GM12878 (cell line): ENCODE data around the gene IRF6. TPM values are rescaled to one million over a fixed set of nuclear protein-coding genes. Genes with fewer than 3 reads are reported as not detected.

ENCODE experiments used
- ATAC-seq: fragments of 200-7000 bp; cut with Tn5 transposase; 3 replicates; pipeline ENCODE4 v1.9.1; 2020; ENCODE audit warnings: mild to moderate bottlenecking, moderate library complexity
- BruUV-seq: library from RNA; stranded (reverse); fragments of 400-500 nt; replicated peaks from 2 replicates; lab custom pipeline; 2021; lab: Mats Ljungman, UMichigan
- CTCF ChIA-PET: fragments of 300-600 bp; sonication (Branson Sonifier 250); formaldehyde crosslinking; extraction: SDS; loops from one replicate; lab custom pipeline; 2021; ENCODE audit warnings: inconsistent platforms; lab: Yijun Ruan, JAX
- POLR2A ChIA-PET: fragments of 350-600 bp; formaldehyde crosslinking; extraction: SDS; loops from one replicate; lab custom pipeline; 2021; ENCODE audit warnings: inconsistent platforms; lab: Charles Lee
- RAD21 ChIA-PET: fragments of 300-600 bp; sonication (Branson Sonifier 250); formaldehyde crosslinking; loops from one replicate; lab custom pipeline; 2023; ENCODE audit warnings: antibody characterized with exemption; ENCODE audit not compliant: unreplicated experiment; lab: Charles Lee
- SMC1A ChIA-PET: fragments of 300-600 bp; sonication (Branson Sonifier 250); formaldehyde crosslinking; loops from one replicate; lab custom pipeline; 2023; ENCODE audit not compliant: unreplicated experiment, uncharacterized antibody; lab: Charles Lee
- DNase-seq: peaks from one replicate; pipeline ENCODE4 v3.0.0-alpha.2; 2011; ENCODE audit warnings: low read depth, low spot score
- FAIRE-seq: peaks from 3 replicates; lab custom pipeline; 2011; peaks lifted over from hg19 to GRCh38; lab: Jason Lieb, UNC
- H2AFZ ChIP-seq: 2 replicates; pipeline ENCODE4 v1.6.0; 2011; ENCODE audit warnings: low read depth, low read length, control low read depth; ENCODE audit not compliant: control insufficient read depth
- H3K27ac ChIP-seq: 2 replicates; pipeline ENCODE4 v1.5.1; 2011; ENCODE audit warnings: control low read depth; ENCODE audit not compliant: control insufficient read depth, insufficient read depth
- H3K27me3 ChIP-seq, 2 experiments: replicated peaks in 1 of 2; 2 replicates each; pipeline versions ENCODE4 v1.6.0 to v1.6.1; 2011; ENCODE audit warnings: low read length in 1 of 2; ENCODE audit not compliant: control insufficient read depth in 2 of 2, insufficient read depth in 2 of 2
- H3K36me3 ChIP-seq, 2 experiments: 2 replicates each; pipeline ENCODE4 v1.5.1; 2011; ENCODE audit warnings: low read length in 1 of 2; ENCODE audit not compliant: control insufficient read depth in 2 of 2, insufficient read depth in 2 of 2
- H3K4me1 ChIP-seq: 2 replicates; pipeline ENCODE4 v1.6.1; 2011; ENCODE audit warnings: mild to moderate bottlenecking, low read length, moderate library complexity, mixed read lengths; ENCODE audit not compliant: control insufficient read depth, insufficient read depth
- H3K4me2 ChIP-seq: 2 replicates; pipeline ENCODE4 v1.6.0; 2011; ENCODE audit warnings: control low read depth; ENCODE audit not compliant: control insufficient read depth, insufficient read depth
- H3K4me3 ChIP-seq: fragments of 200-600 bp; sonication (generic); 2 replicates; pipeline ENCODE4 v1.5.1; 2016
- H3K79me2 ChIP-seq: 2 replicates; pipeline ENCODE4 v1.6.0; 2011; ENCODE audit warnings: low read length; ENCODE audit not compliant: control insufficient read depth, insufficient read depth
- H3K9ac ChIP-seq: 2 replicates; pipeline ENCODE4 v1.8.0; 2011; ENCODE audit warnings: low read length, control low read depth, mixed read lengths; ENCODE audit not compliant: control insufficient read depth, insufficient read depth
- H3K9me3 ChIP-seq: replicated peaks from 3 replicates; pipeline ENCODE4 v1.5.1; 2011; ENCODE audit warnings: mild to moderate bottlenecking, low read length; ENCODE audit not compliant: control insufficient read depth, insufficient read depth
- H4K20me1 ChIP-seq: 2 replicates; pipeline ENCODE4 v1.6.0; 2011; ENCODE audit not compliant: control insufficient read depth, insufficient read depth
- BACH1 ChIP-seq: fragments of 450-650 bp; IDR thresholded peaks from 2 replicates; pipeline ENCODE4 v1.6.1; 2017; ENCODE audit warnings: mild to moderate bottlenecking, borderline replicate concordance
- CHD2 ChIP-seq: IDR thresholded peaks from 2 replicates; pipeline ENCODE4 v1.6.1; 2011; ENCODE audit warnings: low read depth, low read length, improper control_type of control experiment, borderline replicate concordance
- EGR1 ChIP-seq, 2 experiments: IDR thresholded peaks; 1 replicate in 1 of 2; 2 replicates in 1 of 2; pipeline ENCODE4 v1.6.1; 2011 to 2012; ENCODE audit warnings: low read depth in 2 of 2, low read length in 2 of 2, borderline replicate concordance in 1 of 2, mild to moderate bottlenecking in 1 of 2, moderate library complexity in 1 of 2
- EP300 ChIP-seq, 2 experiments: fragments of 150-350 bp in 1 of 2; IDR thresholded peaks; 2 replicates each; pipeline ENCODE4 v1.6.1; 2011 to 2012; ENCODE audit warnings: low read depth in 2 of 2, low read length in 2 of 2, borderline replicate concordance in 1 of 2, improper control_type of control experiment in 1 of 2, inconsistent platforms in 1 of 2; ENCODE audit not compliant: control insufficient read depth in 1 of 2
- HSF1 ChIP-seq: fragments of 150-350 bp; IDR thresholded peaks from 2 replicates; pipeline ENCODE4 v1.6.1; 2014; ENCODE audit warnings: mild to moderate bottlenecking, low read depth, low read length
- LARP7 ChIP-seq: fragments of 450-650 bp; IDR thresholded peaks from 2 replicates; pipeline ENCODE4 v1.6.1; 2017; ENCODE audit warnings: mild to moderate bottlenecking
- NFXL1 ChIP-seq: fragments of 450-650 bp; IDR thresholded peaks from 2 replicates; pipeline ENCODE4 v1.6.1; 2017; ENCODE audit warnings: antibody characterized with exemption, mild to moderate bottlenecking, borderline replicate concordance
- PAX5 ChIP-seq: IDR thresholded peaks from 2 replicates; pipeline ENCODE4 v1.6.1; 2011; ENCODE audit warnings: low read depth, low read length, borderline replicate concordance
- POLR2AphosphoS5 ChIP-seq: IDR thresholded peaks from 2 replicates; pipeline ENCODE4 v1.6.1; 2011; ENCODE audit warnings: mild to moderate bottlenecking, low read length, inconsistent platforms
- SIX5 ChIP-seq: IDR thresholded peaks from 2 replicates; pipeline ENCODE4 v1.6.1; 2011; ENCODE audit warnings: mild to moderate bottlenecking, low read depth, low read length, moderate library complexity; ENCODE audit not compliant: severe bottlenecking
- STAT3 ChIP-seq: IDR thresholded peaks from 2 replicates; pipeline ENCODE4 v1.6.1; 2011; ENCODE audit warnings: low read depth, low read length, improper control_type of control experiment
- TCF3 ChIP-seq: IDR thresholded peaks from 2 replicates; pipeline ENCODE4 v1.6.1; 2012; ENCODE audit warnings: low read depth, mild to moderate bottlenecking, low read length, borderline replicate concordance; ENCODE audit not compliant: insufficient read depth
- ZNF217 ChIP-seq: fragments of 450-650 bp; IDR thresholded peaks from 2 replicates; pipeline ENCODE4 v1.6.1; 2017; ENCODE audit warnings: antibody characterized with exemption, mild to moderate bottlenecking
- WGBS: methylation state at CpG from one replicate; pipeline ENCODE4 v1.1.6; 2016; ENCODE audit warnings: low lambda C conversion rate; ENCODE audit not compliant: insufficient replicate concordance, insufficient coverage; ENCODE audit errors: missing lambda C conversion rate; 5-methylcytosine and 5-hydroxymethylcytosine counted together
- in situ Hi-C: fragments of 300-500 bp; cut with MboI; formaldehyde crosslinking; loops from 9 replicates; pipeline ENCODE4 v1.14.3; 2018; ENCODE audit warnings: mixed read lengths
- intact Hi-C: fragments of 100-400 bp; cut with micrococcal nuclease; formaldehyde crosslinking; loops from one replicate; pipeline ENCODE4 v1.14.2; 2022; ENCODE audit not compliant: unreplicated experiment
- polyA plus RNA-seq, 11 experiments: library from polyadenylated mRNA; depleted of rRNA in 4 of 11; unstranded in 6 of 11; stranded (reverse) in 5 of 11; fragments of >200 nt; fragmentation: Nextera tagmentation in 4 of 11; fragmentation: Illumina TruSeq in 1 of 11; extraction: Ambion mirVana in 4 of 11; extraction: Trizol in 1 of 11; gene quantifications; 1 replicate in 1 of 11; 2 replicates in 10 of 11; pipeline versions ENCODE4 v1.2.1 to v1.2.3, GENCODE V29; 2011 to 2016; ENCODE audit warnings: inconsistent platforms in 2 of 11, missing spikeins in 2 of 11, low read depth in 1 of 11
- total RNA-seq, 4 experiments: library from RNA; depleted of rRNA in 3 of 4; stranded (reverse); fragments of >200 nt in 3 of 4; fragmentation: Illumina TruSeq in 1 of 4; extraction: Trizol in 1 of 4; gene quantifications; 2 replicates each; pipeline versions ENCODE4 v1.2.1 to v1.2.3, GENCODE V29; 2013 to 2021
- TF ChIP-seq, protein P1 (sequence below): IDR thresholded peaks from 2 replicates; pipeline ENCODE4 v1.6.1; 2012; ENCODE audit warnings: improper control_type of control experiment, low read depth, low read length; ENCODE audit not compliant: insufficient replicate concordance

IRF6 gene
- total and polyA plus RNA-seq, 10 of the 15 experiments (the other 5 are each of a cell fraction or from before 2014, with no cell fraction given): 0.04 to 0.50 (median 0.09) TPM; not detected in 1

GRCh38 chr1:209747580-209748262 is 58.2 kb downstream of the IRF6 start:
- Histone ChIP-seq H3K4me1 (peaks cover 36% of the 10 kb centered on the region), H3K27ac (no peak overlapping the region), H3K36me3 (no peaks in the 10 kb centered on the region), H3K79me2 (no peaks in the 10 kb centered on the region), H3K9me3 (no peaks in the 10 kb centered on the region), H2AFZ (peak overlapping the region; percentile 61), H3K9ac (no peak overlapping the region), H4K20me1 (no peaks in the 10 kb centered on the region), H3K4me2 (peak overlapping the region; percentile 39), H3K4me3 (peak overlapping the region; percentile 21; the same call in 1 of the 2 replicates), H3K27me3 (no peaks in the 10 kb centered on the region)
- peak; percentile 94 for ATAC-seq
- CTCF ChIA-PET: interaction anchor here (0.7 to 6.6 kb wide), 54 partner anchors 9 to 187 kb away, joined by 3 to 86 read pairs (median 6); partner anchors contain the start of genes C1orf74, G0S2, HSD11B1 and LAMB3
- in situ Hi-C loops (loop anchor here (5.0 kb wide), 1 partner anchor 170 kb away; no protein-coding TSS in a partner anchor), intact Hi-C loops (loop anchor here (1.0 to 10.0 kb wide), 7 partner anchors 54 to 178 kb away; partner anchors contain the start of genes LAMB3 and UTP25)
- POLR2A ChIA-PET: interaction anchor here (1.4 to 1.5 kb wide), 2 partner anchors 74 to 98 kb away, joined by 3 to 5 read pairs; no protein-coding TSS in a partner anchor
- BruUV-seq: no TSS peak
- RAD21 ChIA-PET: interaction anchor here (0.6 to 12.6 kb wide), 19 partner anchors 8 to 180 kb away, joined by 3 to 188 read pairs (median 5); partner anchors contain the start of genes LAMB3 and TRAF3IP3
- peak; percentile 87 for FAIRE-seq
- WGBS: 47% methylated on average over 37 of the region's 37 CpGs
- SMC1A ChIA-PET: interaction anchor here (0.7 to 13.9 kb wide), 23 partner anchors 11 to 178 kb away, joined by 3 to 282 read pairs (median 4); partner anchors contain the start of genes C1orf74, G0S2 and LAMB3
- DNase-seq: peak; percentile 82
- peak; percentile 83 for TF ChIP-seq LARP7
- no peak for TF ChIP-seq NFXL1
- peak; percentile 51; the same call in 1 of the 2 replicates for TF ChIP-seq PAX5
- TF ChIP-seq STAT3: no peak
- TF ChIP-seq BACH1: peak; percentile 46; the same call in 1 of the 2 replicates
- TF ChIP-seq, protein P1, sequence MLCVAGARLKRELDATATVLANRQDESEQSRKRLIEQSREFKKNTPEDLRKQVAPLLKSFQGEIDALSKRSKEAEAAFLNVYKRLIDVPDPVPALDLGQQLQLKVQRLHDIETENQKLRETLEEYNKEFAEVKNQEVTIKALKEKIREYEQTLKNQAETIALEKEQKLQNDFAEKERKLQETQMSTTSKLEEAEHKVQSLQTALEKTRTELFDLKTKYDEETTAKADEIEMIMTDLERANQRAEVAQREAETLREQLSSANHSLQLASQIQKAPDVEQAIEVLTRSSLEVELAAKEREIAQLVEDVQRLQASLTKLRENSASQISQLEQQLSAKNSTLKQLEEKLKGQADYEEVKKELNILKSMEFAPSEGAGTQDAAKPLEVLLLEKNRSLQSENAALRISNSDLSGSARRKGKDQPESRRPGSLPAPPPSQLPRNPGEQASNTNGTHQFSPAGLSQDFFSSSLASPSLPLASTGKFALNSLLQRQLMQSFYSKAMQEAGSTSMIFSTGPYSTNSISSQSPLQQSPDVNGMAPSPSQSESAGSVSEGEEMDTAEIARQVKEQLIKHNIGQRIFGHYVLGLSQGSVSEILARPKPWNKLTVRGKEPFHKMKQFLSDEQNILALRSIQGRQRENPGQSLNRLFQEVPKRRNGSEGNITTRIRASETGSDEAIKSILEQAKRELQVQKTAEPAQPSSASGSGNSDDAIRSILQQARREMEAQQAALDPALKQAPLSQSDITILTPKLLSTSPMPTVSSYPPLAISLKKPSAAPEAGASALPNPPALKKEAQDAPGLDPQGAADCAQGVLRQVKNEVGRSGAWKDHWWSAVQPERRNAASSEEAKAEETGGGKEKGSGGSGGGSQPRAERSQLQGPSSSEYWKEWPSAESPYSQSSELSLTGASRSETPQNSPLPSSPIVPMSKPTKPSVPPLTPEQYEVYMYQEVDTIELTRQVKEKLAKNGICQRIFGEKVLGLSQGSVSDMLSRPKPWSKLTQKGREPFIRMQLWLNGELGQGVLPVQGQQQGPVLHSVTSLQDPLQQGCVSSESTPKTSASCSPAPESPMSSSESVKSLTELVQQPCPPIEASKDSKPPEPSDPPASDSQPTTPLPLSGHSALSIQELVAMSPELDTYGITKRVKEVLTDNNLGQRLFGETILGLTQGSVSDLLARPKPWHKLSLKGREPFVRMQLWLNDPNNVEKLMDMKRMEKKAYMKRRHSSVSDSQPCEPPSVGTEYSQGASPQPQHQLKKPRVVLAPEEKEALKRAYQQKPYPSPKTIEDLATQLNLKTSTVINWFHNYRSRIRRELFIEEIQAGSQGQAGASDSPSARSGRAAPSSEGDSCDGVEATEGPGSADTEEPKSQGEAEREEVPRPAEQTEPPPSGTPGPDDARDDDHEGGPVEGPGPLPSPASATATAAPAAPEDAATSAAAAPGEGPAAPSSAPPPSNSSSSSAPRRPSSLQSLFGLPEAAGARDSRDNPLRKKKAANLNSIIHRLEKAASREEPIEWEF: no peak
- TF ChIP-seq ZNF217: peak; percentile 46; the same call in 1 of the 2 replicates
- no peak for TF ChIP-seq POLR2AphosphoS5
- TF ChIP-seq EGR1 (IDR thresholded peaks at IDR 0.05; ENCODE audit: borderline replicate concordance in 1 of 2, low read depth in 2 of 2, low read length in 2 of 2): 0 out of 3 replicates have a peak, but pooled peaks of 1 of the 2 experiments have one; percentile 26
- TF ChIP-seq SIX5: no peak
- TF ChIP-seq EP300 (IDR thresholded peaks at IDR 0.05; ENCODE audit: borderline replicate concordance in 1 of 2, control insufficient read depth in 1 of 2, low read depth in 2 of 2, low read length in 2 of 2): peak; percentile 22 to 25; a peak in 1 of 4 replicates
- no peak for TF ChIP-seq HSF1
- TF ChIP-seq CHD2: peak; percentile 52; the same call in 1 of the 2 replicates
- TF ChIP-seq TCF3: no peak
